GM18870 (cell line): ENCODE results near the gene TMBIM6.
"Not testable (repeated sequence)": the region's sequence is repeated elsewhere in the genome, so short reads cannot be mapped to it uniquely, and the experiment has no call there.

Source experiments
- ATAC-seq: cut with Tn5 transposase; IDR thresholded peaks from one replicate; pipeline ENCODE4 v1.9.1; 2021; ENCODE audit warnings: moderate library complexity; ENCODE audit not compliant: unreplicated experiment

The TMBIM6 gene

GRCh38 chr12:49728446-49728845 lies 12.9 kb upstream of the TMBIM6 start:
- ATAC-seq = no peak

DNA sequence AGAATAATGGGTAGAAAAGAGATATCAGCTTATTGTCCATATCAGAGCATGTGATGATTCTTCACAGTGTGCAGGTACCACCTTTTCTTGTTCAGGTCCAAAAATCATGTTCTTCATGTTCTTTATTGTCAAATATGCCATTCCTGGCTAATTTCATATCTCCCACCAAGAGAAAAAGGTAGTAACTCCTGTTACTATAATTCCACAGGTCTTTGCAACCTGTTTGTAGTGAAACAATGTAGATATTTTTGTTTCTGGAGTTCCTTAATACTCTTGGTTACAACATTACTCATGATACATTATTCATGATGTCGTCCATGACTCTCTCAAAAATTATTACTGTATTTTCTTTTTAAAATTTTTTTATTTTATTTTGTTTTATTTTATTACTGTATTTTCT lies 11.3 kb upstream of the TMBIM6 start:
- no peak for ATAC-seq

DNA sequence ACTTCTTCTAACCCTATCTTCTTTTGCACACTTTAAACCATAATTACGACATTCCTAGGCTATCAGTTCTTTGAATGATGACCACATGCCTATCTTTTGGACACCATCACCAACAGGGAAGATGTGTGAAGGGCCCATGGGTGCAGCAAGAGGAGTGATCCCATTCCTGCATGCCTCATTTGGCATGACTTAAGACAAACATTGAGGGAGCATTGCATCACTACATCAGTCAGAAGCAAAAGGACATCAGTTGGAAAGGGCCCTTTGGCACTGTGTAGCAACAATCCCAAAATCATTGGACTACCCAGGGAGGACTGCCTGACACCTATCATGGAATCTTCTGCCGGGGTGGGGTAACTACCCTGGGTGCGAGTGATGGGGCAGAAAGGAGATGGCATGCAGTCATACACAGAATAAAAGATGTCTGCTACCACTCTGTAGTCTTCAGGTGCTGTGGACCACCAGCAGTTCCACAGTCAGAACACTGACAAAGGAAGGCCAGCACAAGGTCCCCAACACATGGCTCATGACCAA lies 10.7 kb upstream of the TMBIM6 start:
- ATAC-seq = no peak

DNA sequence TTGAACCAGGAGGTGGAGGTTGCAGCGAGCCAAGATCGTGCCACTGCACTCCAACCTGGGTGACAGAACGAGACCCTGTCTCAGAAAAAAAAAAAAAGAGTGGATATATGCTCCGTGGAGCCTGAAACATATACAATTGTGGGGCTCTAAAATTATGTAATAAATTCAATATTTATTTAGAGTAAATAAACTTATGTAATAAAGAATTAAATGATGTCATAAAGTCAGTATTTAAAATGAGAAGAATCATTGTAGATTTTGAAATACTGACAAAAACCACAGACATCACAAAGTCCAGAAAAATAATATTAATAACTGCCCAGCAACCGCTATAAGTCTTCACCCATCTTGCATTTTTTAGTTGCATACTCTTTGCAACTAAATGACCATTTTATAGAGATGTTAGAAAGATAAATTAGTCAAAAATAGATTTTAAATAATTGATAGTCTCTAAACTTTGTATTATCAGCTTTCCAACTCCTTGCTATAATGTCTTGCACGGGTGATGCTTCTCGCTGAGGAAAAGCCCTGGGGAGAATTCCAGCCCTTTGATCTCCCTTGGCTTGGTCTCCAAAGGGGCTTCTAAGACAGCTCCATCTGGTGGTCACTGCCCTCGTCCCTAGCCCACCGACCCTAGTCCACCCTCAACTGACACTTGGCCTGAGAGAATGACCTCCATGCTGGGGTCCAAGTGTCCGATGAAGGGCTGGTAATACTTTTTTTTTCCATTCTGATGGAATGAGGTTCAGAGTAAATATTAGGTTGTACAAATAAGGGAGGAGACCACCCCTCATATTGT lies 7.9 kb upstream of the TMBIM6 start:
- ATAC-seq = no peak

DNA sequence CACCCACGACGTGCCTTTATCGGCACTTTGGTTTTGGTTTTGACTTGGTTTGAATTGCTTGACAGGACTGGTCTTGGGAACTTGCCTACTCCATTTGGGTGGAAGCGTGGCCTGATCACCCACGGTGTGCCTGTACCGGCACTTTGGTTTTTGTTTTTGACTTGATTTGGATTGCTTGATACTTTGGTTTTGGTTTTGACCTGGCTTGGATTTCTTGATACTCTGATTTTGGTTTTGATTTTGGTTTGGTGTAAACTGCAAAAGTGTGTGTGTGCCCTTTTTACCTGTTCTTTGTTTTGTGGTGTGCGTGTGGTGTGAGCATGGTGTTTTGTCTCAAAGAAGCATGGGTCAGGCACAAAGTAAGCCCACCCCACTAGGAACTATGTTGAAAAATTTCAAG lies 6.5 kb upstream of the TMBIM6 start:
- ATAC-seq = not testable (repeated sequence)

- not testable (repeated sequence) for ATAC-seq
Measured at GRCh38 chr12:49738721-49739120, 2.6 kb upstream of the TMBIM6 start.

DNA sequence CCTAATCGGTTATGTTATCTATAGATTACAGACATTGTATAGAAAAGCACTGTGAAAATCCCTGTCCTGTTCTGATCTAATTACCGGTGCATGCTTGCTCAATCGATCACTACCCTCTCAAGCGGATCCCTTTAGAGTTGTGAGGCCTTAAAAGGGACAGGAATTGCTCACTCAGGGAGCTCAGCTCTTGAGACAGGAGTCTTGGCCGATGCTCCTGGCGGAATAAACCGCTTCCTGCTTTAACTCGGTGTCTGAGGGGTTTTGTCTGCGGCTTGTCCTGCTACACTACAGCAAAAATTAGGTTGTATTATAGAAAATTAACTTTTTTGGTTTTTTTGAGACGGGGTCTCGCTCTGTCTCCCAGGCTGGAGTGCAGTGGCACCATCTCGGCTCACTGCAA lies 1.1 kb upstream of the TMBIM6 start:
- ATAC-seq = not testable (repeated sequence)

GRCh38 chr12:49741882-49742620 lies 694 bp downstream of the TMBIM6 start:
- peak; percentile 36 for ATAC-seq

- ATAC-seq = no peak
Measured at GRCh38 chr12:49744363-49744885, 3.1 kb downstream of the TMBIM6 start.

GRCh38 chr12:49748306-49748705 lies 6.9 kb downstream of the TMBIM6 start:
- ATAC-seq = no peak

- no peak for ATAC-seq
Measured at GRCh38 chr12:49748800-49749199, 7.4 kb downstream of the TMBIM6 start.

DNA sequence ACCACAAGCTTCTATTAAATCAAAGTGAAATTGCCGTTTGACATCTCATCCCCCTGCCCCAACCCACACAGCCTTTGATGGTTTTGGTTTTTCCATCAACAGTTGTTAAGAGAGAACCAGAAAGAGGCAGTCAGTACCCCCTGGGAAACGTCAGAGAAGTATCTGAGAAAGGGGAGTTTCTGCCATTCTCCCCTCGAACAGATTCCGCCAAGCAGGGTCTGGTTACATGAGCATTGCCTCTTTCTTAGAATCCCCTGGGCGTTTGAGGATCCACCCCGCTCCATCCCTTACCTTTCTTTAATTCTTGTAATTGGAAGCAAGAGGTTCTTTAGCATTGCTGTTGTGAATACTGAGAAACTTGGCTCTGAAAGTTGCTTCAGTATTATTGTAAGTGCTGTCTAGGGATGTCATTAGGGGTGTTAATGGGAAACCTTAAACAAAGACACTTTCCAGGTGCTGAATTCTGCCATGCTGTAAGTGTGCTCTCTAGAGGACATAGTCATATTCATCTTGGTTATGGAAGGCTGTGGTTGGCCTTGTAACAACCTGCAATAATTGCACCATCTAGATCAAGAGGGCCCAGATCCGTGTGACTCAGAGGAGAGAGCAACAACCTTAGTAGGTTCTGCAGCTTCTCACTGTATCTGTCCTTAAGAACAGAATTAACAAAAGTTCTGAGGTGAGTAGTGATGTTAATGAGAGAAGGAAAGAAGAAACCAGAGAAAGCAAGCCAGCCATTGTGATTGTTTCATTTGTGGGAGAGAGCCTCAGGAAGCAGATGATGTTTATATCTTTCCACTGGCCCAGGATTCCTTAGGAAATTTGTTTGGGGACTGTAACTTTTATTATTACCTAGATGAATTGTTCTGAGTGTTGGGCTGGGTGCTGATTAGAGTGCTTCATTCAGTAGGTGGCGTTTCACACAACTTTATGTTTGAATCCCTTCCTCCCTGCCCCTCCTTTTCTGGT lies 9.0 kb downstream of the TMBIM6 start:
- no peak for ATAC-seq

DNA sequence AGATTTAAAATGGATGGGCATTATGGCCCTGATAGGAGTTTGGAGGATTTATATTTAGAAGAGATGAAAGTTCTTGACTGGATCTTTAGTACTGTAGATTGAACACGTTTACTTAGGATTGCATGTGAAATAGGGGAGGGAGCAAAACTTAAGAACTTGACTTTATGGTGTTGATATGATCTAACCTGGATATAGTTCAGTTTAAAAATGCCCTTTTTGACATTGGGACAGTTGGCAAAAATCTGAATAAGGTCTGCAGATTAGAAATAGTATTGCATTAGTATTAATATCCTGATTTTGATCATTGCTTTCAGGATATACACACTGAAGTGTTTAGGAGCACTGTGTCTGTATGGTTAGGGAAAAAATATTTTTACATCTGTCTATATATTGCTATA lies 9.6 kb downstream of the TMBIM6 start:
- ATAC-seq = no peak

GRCh38 chr12:49761677-49762467 lies 20.5 kb downstream of the TMBIM6 start:
- ATAC-seq = no peak

- ATAC-seq = no peak
Measured at GRCh38 chr12:49762468-49762847, 21.1 kb downstream of the TMBIM6 start.

- ATAC-seq = no peak
Measured at GRCh38 chr12:49763006-49763591, 21.7 kb downstream of the TMBIM6 start.

DNA sequence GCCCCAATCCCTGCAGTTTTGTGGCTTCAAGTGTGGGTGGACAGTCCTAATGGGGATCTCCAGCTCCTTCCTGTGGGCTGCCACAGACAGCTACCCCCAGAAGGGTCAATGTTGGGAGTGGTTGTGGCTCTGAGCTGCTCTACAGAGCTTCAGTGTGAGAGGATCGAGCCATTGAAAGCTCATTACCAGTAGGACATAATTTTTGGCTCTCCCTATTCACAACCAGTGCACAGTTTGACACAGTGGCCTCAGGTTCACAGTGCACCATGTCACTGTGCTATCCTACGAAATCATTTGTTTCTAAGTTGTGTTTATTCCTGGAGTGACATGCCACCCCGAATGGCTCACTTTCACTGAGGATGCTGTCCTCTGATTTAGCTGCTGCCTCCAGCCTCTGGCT lies 22.8 kb downstream of the TMBIM6 start:
- no peak for ATAC-seq

GRCh38 chr12:49766115-49766455 lies 24.7 kb downstream of the TMBIM6 start:
- ATAC-seq = no peak

GRCh38 chr12:49767333-49767732 lies 26.0 kb downstream of the TMBIM6 start:
- no peak for ATAC-seq

DNA sequence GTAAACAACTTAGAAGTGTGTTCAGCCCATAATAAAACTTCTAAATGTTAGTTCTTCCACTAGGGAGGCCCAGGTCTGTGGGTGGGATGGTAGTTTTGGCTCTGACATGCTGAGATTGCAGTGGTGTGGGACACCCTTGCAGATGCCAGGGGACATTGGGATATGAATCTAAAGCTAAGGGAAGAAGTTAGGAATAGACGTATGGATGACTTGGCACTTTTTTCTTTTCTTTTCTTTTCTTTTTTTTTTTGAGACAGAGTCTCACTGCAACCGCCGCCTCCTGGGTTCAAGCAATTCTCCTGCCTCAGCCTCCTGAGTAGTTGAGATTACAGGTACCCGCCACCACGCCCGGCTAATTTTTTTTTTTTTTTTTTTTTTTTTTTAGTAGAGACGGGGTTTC lies 31.7 kb downstream of the TMBIM6 start:
- not testable (repeated sequence) for ATAC-seq
